NCI-H1417 treated with DMSO at 0.1 percent for 48 hours (cell line): ENCODE measurements around the gene TERT.
"Not testable (repeated sequence)": the region's sequence is repeated elsewhere in the genome, so short reads cannot be mapped to it uniquely, and the experiment has no call there.

Source experiments
- DNase-seq: peaks from one replicate; lab custom pipeline; 2025; lab: John Stamatoyannopoulos, UW

Gene TERT

GRCh38 chr5:1330847-1331831, 36.3 kb upstream of the TERT start:
- no peak for DNase-seq

- no peak for DNase-seq
These were observed 35.4 kb upstream of the TERT start for GRCh38 chr5:1330146-1330846.

DNA sequence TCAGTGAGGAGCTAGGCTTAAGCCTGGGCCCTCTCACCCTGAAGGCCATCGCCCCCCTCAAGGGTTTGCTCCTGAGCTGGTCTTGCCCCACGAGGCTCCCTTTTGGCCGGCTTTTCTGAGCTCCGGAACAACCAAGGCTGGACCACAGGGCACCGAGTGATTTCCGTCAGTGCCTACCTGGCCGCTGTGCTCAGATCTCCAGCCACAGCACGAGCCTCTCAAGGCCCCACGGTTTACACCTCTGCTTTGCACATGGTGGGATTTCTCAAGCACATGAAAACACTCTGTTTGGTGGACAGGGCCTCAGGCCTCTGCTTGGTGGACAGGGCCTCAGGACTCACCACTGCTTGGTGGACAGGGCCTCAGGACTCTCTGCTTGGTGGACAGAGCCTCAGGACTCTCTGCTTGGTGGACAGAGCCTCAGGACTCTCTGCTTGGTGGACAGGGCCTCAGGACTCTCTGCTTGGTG, 34.3 kb upstream of the TERT start:
- no peak for DNase-seq

GRCh38 chr5:1328237-1329110, 33.6 kb upstream of the TERT start:
- not testable (repeated sequence) for DNase-seq

- not testable (repeated sequence) for DNase-seq
These were observed 32.3 kb upstream of the TERT start for GRCh38 chr5:1326901-1327756.

DNA sequence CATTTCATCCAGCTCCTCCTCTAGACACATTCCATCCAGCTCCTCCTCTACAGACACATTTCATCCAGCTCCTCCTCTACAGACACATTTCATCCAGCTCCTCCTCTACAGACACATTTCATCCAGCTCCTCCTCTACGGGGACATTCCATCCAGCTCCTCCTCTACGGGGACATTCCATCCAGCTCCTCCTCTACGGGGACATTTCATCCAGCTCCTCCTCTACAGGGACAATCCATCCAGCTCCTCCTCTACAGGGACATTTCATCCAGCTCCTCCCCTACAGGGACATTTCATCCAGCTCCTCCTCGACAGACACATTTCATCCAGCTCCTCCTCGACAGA, 31.6 kb upstream of the TERT start:
- DNase-seq = not testable (repeated sequence)

GRCh38 chr5:1325870-1326531, 31.1 kb upstream of the TERT start:
- no peak for DNase-seq

GRCh38 chr5:1325191-1325741, 30.4 kb upstream of the TERT start:
- DNase-seq = no peak

DNA sequence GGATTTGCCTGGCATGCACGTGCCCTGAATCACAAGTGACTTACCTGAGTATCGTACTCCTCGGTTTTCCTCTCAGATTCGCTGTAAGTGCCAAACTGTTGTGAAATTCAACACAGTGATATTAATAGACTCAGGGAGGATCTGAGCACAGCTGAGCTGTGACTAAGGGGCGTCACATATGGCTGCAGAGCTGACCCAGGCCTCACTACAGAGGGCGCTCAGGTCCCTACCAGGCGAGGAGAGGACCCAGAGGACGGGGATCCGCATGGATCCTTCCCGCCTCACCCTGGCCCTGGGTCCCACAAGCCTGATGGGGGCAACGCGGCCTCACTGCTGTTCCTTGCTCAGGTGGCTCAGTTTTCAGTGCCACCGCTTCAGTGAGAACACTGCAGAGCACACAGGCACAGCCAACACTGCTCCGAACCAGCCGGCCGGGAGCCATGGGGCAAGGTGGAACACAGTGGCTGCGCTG, 29.9 kb upstream of the TERT start:
- DNase-seq = no peak

GRCh38 chr5:1324301-1324700, 29.4 kb upstream of the TERT start:
- no peak for DNase-seq

- no peak for DNase-seq
These were observed 28.9 kb upstream of the TERT start for GRCh38 chr5:1323803-1324173.

DNA sequence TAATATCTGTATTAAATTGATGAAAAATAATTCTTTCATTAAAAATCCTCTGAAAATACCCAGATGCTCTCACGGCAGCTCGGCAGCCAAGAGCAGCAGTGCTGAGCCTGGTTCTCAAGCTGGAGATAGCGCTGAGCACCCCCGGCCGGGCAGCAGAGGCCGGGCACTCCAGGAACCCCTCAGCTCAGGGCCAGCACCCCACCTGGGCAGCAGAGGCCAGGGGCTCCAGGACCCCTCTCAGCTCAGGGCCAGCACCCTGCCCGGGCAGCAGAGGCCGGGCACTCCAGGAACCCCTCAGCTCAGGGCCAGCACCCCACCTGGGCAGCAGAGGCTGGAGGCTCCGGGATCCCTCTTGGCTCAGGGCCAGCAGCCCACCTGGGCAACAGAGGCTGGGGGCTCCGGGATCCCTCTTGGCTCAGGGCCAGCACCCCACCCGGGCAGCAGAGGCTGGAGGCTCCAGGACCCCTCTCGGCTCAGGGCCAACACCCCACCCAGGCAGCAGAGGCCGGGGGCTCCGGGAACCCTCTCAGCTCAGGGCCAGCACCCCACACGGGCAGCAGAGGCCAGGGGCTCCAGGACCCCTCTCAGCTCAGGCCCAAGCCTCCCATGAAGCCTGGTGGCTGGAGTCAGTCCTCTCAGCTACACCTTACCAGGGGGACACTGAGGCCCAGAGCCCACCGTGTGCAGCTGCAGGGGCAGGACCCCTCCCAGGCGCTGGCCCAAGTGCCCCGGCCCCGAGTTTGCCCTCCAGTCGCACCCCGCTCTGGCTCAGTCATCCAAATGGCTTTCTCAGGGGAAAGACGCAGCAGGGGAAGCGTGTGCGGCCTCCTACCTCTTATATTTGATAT, 28.3 kb upstream of the TERT start:
- no peak for DNase-seq

- DNase-seq = no peak
These were observed 27.4 kb upstream of the TERT start for GRCh38 chr5:1322036-1322900.

DNA sequence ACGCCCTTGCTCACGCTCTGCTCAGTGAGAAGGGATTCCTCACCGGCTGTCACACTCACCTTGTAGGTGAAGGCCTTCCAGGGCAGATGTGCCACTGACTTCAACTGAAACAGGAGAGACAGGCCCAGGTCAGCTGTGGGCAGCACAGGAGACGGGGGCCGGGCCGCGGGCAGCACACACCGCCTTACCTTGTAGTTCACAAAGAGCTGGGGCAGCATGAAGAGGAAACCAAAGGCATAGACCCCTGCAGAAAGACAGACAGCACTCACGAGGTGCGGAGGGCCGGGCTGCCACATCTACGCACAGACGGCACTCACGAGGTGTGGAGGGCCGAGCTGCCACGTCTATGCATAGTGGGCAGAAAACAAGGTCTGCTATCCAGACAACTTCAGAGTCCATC, 26.7 kb upstream of the TERT start:
- DNase-seq = no peak

GRCh38 chr5:1320436-1321344, 25.8 kb upstream of the TERT start:
- no peak for DNase-seq

DNA sequence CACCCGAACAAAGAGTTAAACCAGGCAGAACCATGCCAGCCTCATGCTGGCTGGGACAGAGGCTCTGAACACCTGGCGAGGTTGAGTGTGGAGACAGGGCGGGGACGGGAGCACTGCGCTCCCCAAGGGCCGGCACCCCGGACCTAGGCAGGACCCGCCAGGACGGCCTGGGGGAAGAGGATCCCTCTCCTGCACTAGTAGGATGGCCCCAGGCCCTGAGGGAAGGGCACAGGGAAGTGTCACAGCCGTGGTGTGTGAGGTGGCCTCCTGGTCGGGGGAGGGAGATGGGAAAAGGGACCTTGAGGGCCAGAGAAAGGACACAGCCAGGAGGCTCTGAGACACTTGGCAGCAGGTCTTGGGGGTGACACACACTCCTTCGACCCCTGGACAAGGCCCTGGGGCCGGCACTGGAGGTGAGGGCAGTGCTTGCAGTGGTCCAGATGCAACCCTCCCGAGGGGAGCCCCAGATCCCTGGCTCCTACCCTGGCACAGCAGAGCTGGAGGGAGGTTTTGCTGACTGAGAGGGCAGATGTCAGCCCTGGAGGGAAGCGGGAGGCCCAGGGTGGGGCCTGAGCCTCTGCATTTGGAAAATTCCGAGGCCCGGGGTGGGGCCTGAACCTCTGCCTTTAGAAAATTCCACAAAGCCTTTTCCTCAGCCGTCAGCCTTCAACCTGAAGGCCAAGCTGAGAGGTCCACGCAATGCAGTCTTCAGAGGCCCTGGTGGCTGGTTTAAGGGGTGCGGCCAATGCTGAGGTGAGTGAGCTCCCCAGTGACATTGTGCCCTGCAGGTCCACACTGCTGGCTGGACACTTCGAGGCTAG, 24.8 kb upstream of the TERT start:
- no peak for DNase-seq
